HepG2 (cell line): ENCODE data around the gene PTTG1. TPM values are rescaled to one million over a fixed set of nuclear protein-coding genes. Genes with fewer than 3 reads are reported as not detected.

Experiments
- ATAC-seq: fragments of 200-7000 bp; cut with Tn5 transposase; 3 replicates; pipeline ENCODE4 v1.9.1; 2020; ENCODE audit warnings: mild to moderate bottlenecking, moderate library complexity
- BruUV-seq: library from RNA; stranded (reverse); fragments of 400-500 nt; replicated peaks from 2 replicates; lab custom pipeline; 2021; lab: Mats Ljungman, UMichigan
- CTCF ChIA-PET: fragments of 300-600 bp; formaldehyde crosslinking; extraction: SDS; loops from one replicate; lab custom pipeline; 2021; ENCODE audit warnings: low total read pairs, inconsistent platforms, low intra/inter-chr PET ratio; lab: Yijun Ruan, JAX
- POLR2A ChIA-PET: fragments of 350-600 bp; sonication (Branson Sonifier 250); formaldehyde crosslinking; loops from one replicate; lab custom pipeline; 2020; ENCODE audit warnings: antibody characterized with exemption, inconsistent platforms; lab: Yijun Ruan, JAX
- DNase-seq: peaks from one replicate; pipeline ENCODE4 v3.0.0-alpha.2; 2015; ENCODE audit warnings: low spot score
- FAIRE-seq: peaks from 3 replicates; lab custom pipeline; 2011; peaks lifted over from hg19 to GRCh38; lab: Jason Lieb, UNC
- H2AFZ ChIP-seq: one replicate; pipeline ENCODE4 v1.6.1; 2011; ENCODE audit warnings: low read length, inconsistent platforms
- H3K27ac ChIP-seq: fragments of 300-600 bp; 3 replicates; pipeline ENCODE4 v1.8.0; 2011; ENCODE audit warnings: mixed run types, mild to moderate bottlenecking, mixed read lengths, low read length, inconsistent platforms; ENCODE audit not compliant: insufficient read depth; ENCODE audit errors: extremely low read length
- H3K27me3 ChIP-seq, 2 experiments: fragments of 200-600 bp in 1 of 2; 2 replicates in 1 of 2; 3 replicates in 1 of 2; pipeline versions ENCODE4 v1.6.0 to v1.8.0; 2011; ENCODE audit warnings: low read length in 2 of 2, mild to moderate bottlenecking in 2 of 2, moderate library complexity in 2 of 2, inconsistent platforms in 1 of 2; ENCODE audit not compliant: insufficient read depth in 2 of 2, control insufficient read depth in 1 of 2
- H3K36me3 ChIP-seq, 2 experiments: fragments of 200-600 bp in 1 of 2; replicated peaks in 1 of 2; 2 replicates in 1 of 2; 3 replicates in 1 of 2; pipeline versions ENCODE4 v1.5.1 to v1.8.0; 2011; ENCODE audit warnings: low read length in 2 of 2, inconsistent platforms in 1 of 2; ENCODE audit not compliant: insufficient read depth in 2 of 2, control insufficient read depth in 1 of 2
- H3K4me1 ChIP-seq: 2 replicates; pipeline ENCODE4 v1.5.1; 2012; ENCODE audit warnings: low read length, inconsistent platforms; ENCODE audit not compliant: insufficient read depth
- H3K4me2 ChIP-seq: 2 replicates; pipeline ENCODE4 v1.6.0; 2011; ENCODE audit warnings: low read depth, low read length, inconsistent platforms
- H3K4me3 ChIP-seq, 3 experiments: fragments of 200-600 bp in 1 of 3; sonication (generic), shearing (Covaris generic) in 1 of 3; replicated peaks in 1 of 3; 2 replicates each; pipeline ENCODE4 v1.5.1; 2011 to 2016; ENCODE audit warnings: low read length in 3 of 3, inconsistent platforms in 2 of 3, low read depth in 2 of 3, mild to moderate bottlenecking in 2 of 3, control low read depth in 1 of 3, mixed read lengths in 1 of 3; ENCODE audit not compliant: insufficient read depth in 1 of 3
- H3K79me2 ChIP-seq: one replicate; pipeline ENCODE4 v1.6.1; 2011; ENCODE audit warnings: low read length, inconsistent platforms; ENCODE audit not compliant: insufficient read depth
- H3K9ac ChIP-seq: 2 replicates; pipeline ENCODE4 v1.6.0; 2011; ENCODE audit warnings: mild to moderate bottlenecking, low read depth, low read length, inconsistent platforms; ENCODE audit not compliant: insufficient read depth
- H3K9me3 ChIP-seq: 2 replicates; pipeline ENCODE4 v1.5.1; 2012; ENCODE audit warnings: mild to moderate bottlenecking, low read length
- H4K20me1 ChIP-seq: 2 replicates; pipeline ENCODE4 v1.6.0; 2011; ENCODE audit warnings: inconsistent platforms, mild to moderate bottlenecking, low read length, moderate library complexity; ENCODE audit not compliant: insufficient read depth
- ARID5B ChIP-seq: IDR thresholded peaks from 2 replicates; pipeline ENCODE4 v1.4.0; 2020; ENCODE audit warnings: mild to moderate bottlenecking, missing genetic modification reagents
- CEBPG ChIP-seq: IDR thresholded peaks from 2 replicates; pipeline ENCODE4 v1.6.1; 2016
- ETV6 ChIP-seq: sonication (generic); formaldehyde crosslinking; conservative IDR thresholded peaks from 2 replicates; pipeline ENCODE4 v1.4.0; 2020; ENCODE audit warnings: missing genetic modification reagents
- HDAC1 ChIP-seq: sonication (generic); formaldehyde crosslinking; IDR thresholded peaks from 2 replicates; pipeline ENCODE4 v1.5.1; 2020; ENCODE audit warnings: mild to moderate bottlenecking, missing genetic modification reagents
- HMG20A ChIP-seq: IDR thresholded peaks from 2 replicates; pipeline ENCODE4 v1.6.1; 2016; ENCODE audit warnings: borderline replicate concordance
- JUNB ChIP-seq: sonication (generic); formaldehyde crosslinking; IDR thresholded peaks from 2 replicates; pipeline ENCODE4 v1.8.0; 2022; ENCODE audit warnings: missing genetic modification reagents, mild to moderate bottlenecking, borderline replicate concordance
- RAD51 ChIP-seq: fragments of 450-650 bp; IDR thresholded peaks from 2 replicates; pipeline ENCODE4 v1.6.1; 2016; ENCODE audit warnings: borderline replicate concordance
- RXRB ChIP-seq: IDR thresholded peaks from 2 replicates; pipeline ENCODE4 v1.6.1; 2016; ENCODE audit warnings: borderline replicate concordance, missing genetic modification reagents, missing compliant biosample characterization
- SKIL ChIP-seq: sonication (generic); formaldehyde crosslinking; IDR thresholded peaks from 2 replicates; pipeline ENCODE4 v1.8.0; 2022; ENCODE audit warnings: missing genetic modification reagents, mild to moderate bottlenecking, moderate library complexity, borderline replicate concordance
- SOX5 ChIP-seq: IDR thresholded peaks from 2 replicates; pipeline ENCODE4 v1.6.1; 2016; ENCODE audit warnings: borderline replicate concordance
- TCF7L2 ChIP-seq: IDR thresholded peaks from 2 replicates; pipeline ENCODE4 v1.6.1; 2011; ENCODE audit warnings: mild to moderate bottlenecking, low read depth, low read length, moderate library complexity
- THAP11 ChIP-seq: IDR thresholded peaks from 2 replicates; pipeline ENCODE4 v1.6.1; 2016; ENCODE audit warnings: missing biosample characterization, missing genetic modification reagents
- WIZ ChIP-seq: sonication (generic); formaldehyde crosslinking; IDR thresholded peaks from 2 replicates; pipeline ENCODE4 v1.5.1; 2020; ENCODE audit warnings: mild to moderate bottlenecking, missing genetic modification reagents
- ZNF543 ChIP-seq: sonication (generic); formaldehyde crosslinking; IDR thresholded peaks from 2 replicates; pipeline ENCODE4 v1.4.0; 2020; ENCODE audit warnings: mild to moderate bottlenecking, missing genetic modification reagents
- ZNF558 ChIP-seq: sonication (generic); formaldehyde crosslinking; IDR thresholded peaks from 2 replicates; pipeline ENCODE4 v1.9.0; 2022; ENCODE audit warnings: mild to moderate bottlenecking, missing genetic modification reagents, borderline replicate concordance
- ZNF678 ChIP-seq: sonication (generic); formaldehyde crosslinking; IDR thresholded peaks from 2 replicates; pipeline ENCODE4 v1.4.0; 2020; ENCODE audit warnings: mild to moderate bottlenecking, missing genetic modification reagents
- ZNF7 ChIP-seq: IDR thresholded peaks from 2 replicates; pipeline ENCODE4 v1.6.1; 2016; ENCODE audit warnings: missing biosample characterization, missing genetic modification reagents
- WGBS: methylation state at CpG from one replicate; pipeline ENCODE4 v1.1.6; 2017; ENCODE audit warnings: low lambda C conversion rate; 5-methylcytosine and 5-hydroxymethylcytosine counted together
- in situ Hi-C: cut with HindIII; loops from 2 replicates; pipeline ENCODE4 v1.10.0; 2017; ENCODE audit warnings: low pct_unique_long_range_greater_than_20kb; ENCODE audit not compliant: extremely low pct_ligation_motif_present
- intact Hi-C: fragments of 100-400 bp; cut with micrococcal nuclease; formaldehyde crosslinking; loops from one replicate; pipeline ENCODE4 v1.10.0; 2022; ENCODE audit not compliant: unreplicated experiment
- polyA plus RNA-seq, 8 experiments: library from polyadenylated mRNA; depleted of rRNA in 3 of 8; stranded (reverse) in 7 of 8; unstranded in 1 of 8; fragments of >200 nt; fragmentation: Illumina TruSeq in 4 of 8; extraction: Trizol in 4 of 8; gene quantifications; 2 replicates each; pipeline versions ENCODE4 v1.2.1 to v1.2.3, GENCODE V29; 2011 to 2016; ENCODE audit warnings: low read depth in 4 of 8, missing spikeins in 1 of 8, mixed read lengths in 1 of 8; ENCODE audit not compliant: insufficient read depth in 1 of 8
- total RNA-seq, 5 experiments: library from RNA; depleted of rRNA; stranded (reverse); fragments of >200 nt; fragmentation: Illumina TruSeq; extraction: Trizol; gene quantifications; 2 replicates each; pipeline ENCODE4 v1.2.3, GENCODE V29; 2016; ENCODE audit warnings: low read depth in 1 of 5
- TF ChIP-seq, protein P1 (sequence below): sonication (generic); formaldehyde crosslinking; IDR thresholded peaks from 2 replicates; pipeline ENCODE4 v1.8.1; 2023; ENCODE audit warnings: missing genetic modification reagents, inconsistent platforms, borderline replicate concordance

Gene PTTG1
- total and polyA plus RNA-seq, 2 of the 13 experiments (the other 11 are each of a cell fraction or from before 2014, with no cell fraction given) = 102 to 161 TPM

DNA sequence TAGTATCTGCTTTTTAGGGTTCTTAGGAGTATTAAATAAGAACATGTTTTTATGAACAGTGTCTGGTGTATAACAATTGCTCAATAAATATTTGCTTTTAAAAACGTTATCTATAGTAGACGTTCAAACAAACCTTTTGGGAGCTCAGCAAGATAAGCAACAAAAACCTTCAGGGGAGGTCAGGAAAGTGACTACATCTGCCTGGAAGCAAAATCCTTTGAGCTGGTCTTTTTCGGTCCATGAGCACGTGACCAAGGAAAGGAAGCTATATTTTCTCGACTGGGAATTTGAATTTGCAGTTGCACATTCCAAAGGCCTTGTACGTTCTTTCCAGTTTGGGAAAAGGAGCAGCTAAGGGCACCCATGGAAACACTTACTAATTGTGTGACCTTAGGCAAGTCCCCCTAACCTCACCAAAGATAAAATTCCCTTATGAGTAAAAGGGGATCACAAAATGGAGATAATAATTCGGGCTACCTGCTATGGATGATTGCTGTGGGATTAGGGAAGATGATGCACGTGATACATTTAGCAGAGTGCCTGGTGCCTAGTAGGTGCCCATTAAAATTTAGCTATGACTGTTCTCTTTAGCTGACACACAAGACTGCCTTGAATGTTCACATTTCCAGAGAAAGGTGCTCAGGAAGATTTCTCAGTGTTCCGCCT lies 45.4 kb downstream of the PTTG1 start:
- DNase-seq = peak; percentile 80
- H3K4me1 ChIP-seq = peaks cover 85% of the 10 kb centered on the region
- TF ChIP-seq HMG20A (CRISPR knock-in tag) (peak; percentile 65), CEBPG (CRISPR knock-in tag) (0 out of 2 replicates have a peak, but pooled peaks have one; percentile 38), HDAC1 (CRISPR knock-in tag) (no peak), SKIL (CRISPR knock-in tag) (peak; percentile 49), ZNF7 (peak; percentile 85), RAD51 (peak; percentile 64; the same call in 1 of the 2 replicates), SOX5 (peak; percentile 81; the same call in 1 of the 2 replicates), ZNF678 (CRISPR knock-in tag) (no peak), WIZ (CRISPR knock-in tag) (no peak), ARID5B (CRISPR knock-in tag) (peak; percentile 83; the same call in 1 of the 2 replicates), ZNF543 (CRISPR knock-in tag) (no peak), ZNF558 (CRISPR knock-in tag) (0 out of 2 replicates have a peak, but pooled peaks have one; percentile 9), JUNB (CRISPR knock-in tag) (peak; percentile 12; the same call in 1 of the 2 replicates), RXRB (CRISPR knock-in tag) (peak; percentile 39), ETV6 (CRISPR knock-in tag) (no peak), THAP11 (no peak), TCF7L2 (no peak)
- TF ChIP-seq, protein P1, sequence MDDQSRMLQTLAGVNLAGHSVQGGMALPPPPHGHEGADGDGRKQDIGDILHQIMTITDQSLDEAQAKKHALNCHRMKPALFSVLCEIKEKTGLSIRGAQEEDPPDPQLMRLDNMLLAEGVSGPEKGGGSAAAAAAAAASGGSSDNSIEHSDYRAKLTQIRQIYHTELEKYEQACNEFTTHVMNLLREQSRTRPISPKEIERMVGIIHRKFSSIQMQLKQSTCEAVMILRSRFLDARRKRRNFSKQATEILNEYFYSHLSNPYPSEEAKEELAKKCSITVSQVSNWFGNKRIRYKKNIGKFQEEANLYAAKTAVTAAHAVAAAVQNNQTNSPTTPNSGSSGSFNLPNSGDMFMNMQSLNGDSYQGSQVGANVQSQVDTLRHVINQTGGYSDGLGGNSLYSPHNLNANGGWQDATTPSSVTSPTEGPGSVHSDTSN (CRISPR knock-in tag) = no peak

More for the DNA sequence above, 45.4 kb downstream of the PTTG1 start:
- Histone ChIP-seq H3K9ac (peak overlapping the region; percentile 75), H3K9me3 (no peaks in the 10 kb centered on the region), H2AFZ (no peak overlapping the region), H3K27ac (peak overlapping the region; percentile 89), H3K27me3 (no peaks in the 10 kb centered on the region; a peak in 1 of 5 replicates), H3K4me2 (peak overlapping the region; percentile 80), H3K4me3 (peak overlapping the region in 2 of 3 experiments; percentile 12 to 75; a peak in 1 of 6 replicates), H3K79me2 (peaks cover 42% of the 10 kb centered on the region), H4K20me1 (no peaks in the 10 kb centered on the region), H3K36me3 (no peaks in the 10 kb centered on the region)
- in situ Hi-C loops = no loop called here
- ATAC-seq (peak; percentile 9; the same call in 1 of the 3 replicates), FAIRE-seq (peak; percentile 63)
- 1% methylated on average over 9 of the region's 9 CpGs for WGBS
- TSS peak; percentile 96 for BruUV-seq
- ChIA-PET CTCF (interaction anchor here (1.4 kb wide), 1 partner anchor 29 kb away, joined by 4 read pairs; no protein-coding TSS in a partner anchor), POLR2A (interaction anchor here (0.7 to 2.4 kb wide), 15 partner anchors 8 to 426 kb away, joined by 3 to 98 read pairs (median 5); partner anchors contain the start of genes FAM200C, PTTG1 and SLU7)
- intact Hi-C loops = loop anchor here (1.0 to 10.0 kb wide), 5 partner anchors 9 to 418 kb away; partner anchors contain the start of gene PTTG1
